GM12873 (cell line): ENCODE measurements around the gene PLXDC1.

ENCODE experiments used
- CTCF ChIP-seq: IDR thresholded peaks from 2 replicates; pipeline ENCODE4 v1.5.1; 2012; ENCODE audit warnings: low read depth, mild to moderate bottlenecking, moderate library complexity, low read length, control low read depth; ENCODE audit not compliant: insufficient read depth; ENCODE audit errors: missing control alignments

The PLXDC1 gene

GRCh38 chr17:39191750-39192510 is 40.5 kb upstream of the PLXDC1 start:
- no peak for TF ChIP-seq CTCF

DNA sequence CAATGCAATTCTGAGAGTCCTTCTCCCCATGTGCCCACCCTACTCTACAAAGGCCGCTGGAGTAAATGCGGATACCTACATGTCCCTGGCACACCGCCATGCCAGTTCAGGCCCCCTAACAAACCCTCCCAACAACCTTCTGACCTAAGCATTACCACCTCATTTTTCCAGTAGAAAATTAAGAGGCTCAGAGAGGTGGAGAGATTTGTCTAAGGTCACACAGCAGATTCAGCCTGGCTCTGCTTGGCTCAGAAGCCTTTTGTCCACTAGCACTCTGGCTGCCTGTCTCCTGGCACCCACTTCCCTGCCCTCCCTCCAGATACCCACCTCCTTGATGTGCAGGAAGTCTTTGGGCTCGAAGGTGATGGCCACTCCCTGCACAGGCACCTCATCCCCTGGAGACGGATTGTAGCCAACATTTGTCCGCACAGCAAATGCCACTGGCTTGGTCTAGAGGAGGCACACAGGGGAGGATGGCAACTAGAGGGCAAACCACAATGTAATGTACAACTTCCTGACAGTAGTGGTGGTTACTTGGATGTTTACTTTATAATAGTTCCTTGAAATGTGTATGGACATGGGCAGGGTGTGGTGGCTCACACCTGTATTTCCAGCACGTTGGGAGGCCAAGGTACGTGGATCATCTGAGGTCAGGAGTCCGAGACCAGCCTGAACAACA is 35.9 kb upstream of the PLXDC1 start:
- TF ChIP-seq CTCF = no peak

DNA sequence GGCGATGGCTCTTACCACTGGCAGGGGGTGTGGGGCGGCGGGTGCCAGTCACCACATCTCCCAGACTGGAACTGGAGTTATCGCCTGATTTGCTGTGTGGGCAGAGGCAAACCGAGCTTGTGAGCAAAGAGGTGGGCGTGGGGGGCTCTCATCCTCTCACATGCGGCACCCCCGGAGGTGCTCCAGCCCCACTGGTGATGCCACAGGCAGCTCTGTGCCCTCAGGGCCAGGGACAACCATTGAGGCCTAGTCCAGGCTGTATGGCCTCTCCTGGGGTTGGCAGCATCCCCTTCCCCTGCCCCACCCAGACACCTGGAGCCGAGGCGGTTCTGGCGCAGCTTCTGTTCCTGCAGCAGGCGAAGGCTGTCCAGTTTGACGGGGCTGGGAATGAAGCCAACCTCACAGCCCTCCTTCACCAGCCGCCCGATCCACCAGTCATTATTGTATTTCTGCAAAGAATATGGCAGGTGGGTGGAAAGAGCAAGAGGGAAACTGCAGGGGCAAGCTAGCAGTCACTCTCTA is 35.1 kb upstream of the PLXDC1 start:
- TF ChIP-seq CTCF = no peak

GRCh38 chr17:39183720-39184119 is 32.3 kb upstream of the PLXDC1 start:
- no peak for TF ChIP-seq CTCF

GRCh38 chr17:39183045-39183444 is 31.6 kb upstream of the PLXDC1 start:
- no peak for TF ChIP-seq CTCF

- no peak for TF ChIP-seq CTCF
Observed at GRCh38 chr17:39181303-39181702, 29.9 kb upstream of the PLXDC1 start.

- TF ChIP-seq CTCF = no peak
Observed at GRCh38 chr17:39178536-39178935, 27.1 kb upstream of the PLXDC1 start.
